MM.1S (cell line): ENCODE data around the gene CHST9.

ENCODE experiments used
- DNase-seq: peaks from one replicate; pipeline ENCODE4 v3.0.0-alpha.2; 2015
- H2AFZ ChIP-seq: fragments of 300-600 bp; sonication (generic); 2 replicates; pipeline ENCODE4 v1.6.0; 2016; ENCODE audit warnings: antibody characterized with exemption, low read length
- H3F3A ChIP-seq: fragments of 300-600 bp; sonication (generic); 2 replicates; pipeline ENCODE4 v1.6.1; 2016; ENCODE audit warnings: mild to moderate bottlenecking, antibody characterized with exemption, low read length, moderate library complexity, mixed read lengths; ENCODE audit not compliant: insufficient read depth
- H3K27ac ChIP-seq: fragments of 300-600 bp; sonication (generic); 2 replicates; pipeline ENCODE4 v1.5.1; 2016; ENCODE audit warnings: mild to moderate bottlenecking, low read length
- H3K27me3 ChIP-seq: fragments of 300-600 bp; sonication (generic); replicated peaks from 2 replicates; pipeline ENCODE4 v1.6.0; 2016; ENCODE audit warnings: low read length; ENCODE audit not compliant: insufficient read depth
- H3K36me3 ChIP-seq: fragments of 300-600 bp; sonication (generic); replicated peaks from 2 replicates; pipeline ENCODE4 v1.6.1; 2016; ENCODE audit warnings: mild to moderate bottlenecking, low read length, mixed read lengths; ENCODE audit not compliant: insufficient read depth
- H3K4me1 ChIP-seq: fragments of 300-600 bp; sonication (generic); 2 replicates; pipeline ENCODE4 v1.6.1; 2016; ENCODE audit warnings: low read length, mixed read lengths
- H3K4me2 ChIP-seq: fragments of 300-600 bp; sonication (generic); 2 replicates; pipeline ENCODE4 v1.6.0; 2016; ENCODE audit warnings: low read depth, low read length
- H3K4me3 ChIP-seq: fragments of 300-600 bp; sonication (generic); 2 replicates; pipeline ENCODE4 v1.5.1; 2016; ENCODE audit warnings: low read length, mixed read lengths
- H3K79me2 ChIP-seq: fragments of 300-600 bp; sonication (generic); 2 replicates; pipeline ENCODE4 v1.6.1; 2016; ENCODE audit warnings: mixed run types, low read length, mixed read lengths
- H3K9ac ChIP-seq: fragments of 300-600 bp; sonication (generic); 2 replicates; pipeline ENCODE4 v1.6.1; 2016; ENCODE audit warnings: low read length, mixed read lengths
- H3K9me2 ChIP-seq: fragments of 300-600 bp; sonication (generic); replicated peaks from 2 replicates; pipeline ENCODE4 v1.6.1; 2016; ENCODE audit warnings: mild to moderate bottlenecking, low read length, mixed read lengths; ENCODE audit not compliant: insufficient read depth
- H3K9me3 ChIP-seq: fragments of 300-600 bp; sonication (generic); replicated peaks from 2 replicates; pipeline ENCODE4 v1.6.1; 2016; ENCODE audit warnings: mild to moderate bottlenecking, low read length, mixed read lengths; ENCODE audit not compliant: insufficient read depth
- H4K20me1 ChIP-seq: fragments of 300-600 bp; sonication (generic); 2 replicates; pipeline ENCODE4 v1.6.1; 2016; ENCODE audit warnings: mild to moderate bottlenecking, low read length, moderate library complexity, mixed read lengths; ENCODE audit not compliant: insufficient read depth
- EZH2 ChIP-seq: fragments of 300-600 bp; sonication (generic); optimal IDR thresholded peaks from 2 replicates; pipeline ENCODE3; 2017; ENCODE audit warnings: low read depth, mild to moderate bottlenecking, antibody characterized with exemption, low read length, mixed read lengths
- EZH2phosphoT487 ChIP-seq: fragments of 300-600 bp; sonication (generic); IDR thresholded peaks from 2 replicates; pipeline ENCODE4 v1.6.1; 2018; ENCODE audit warnings: antibody characterized with exemption, low read length
- TF ChIP-seq, protein P1 (sequence below): fragments of 300-600 bp; sonication (generic); IDR thresholded peaks from 2 replicates; pipeline ENCODE4 v1.5.1; 2016; ENCODE audit warnings: antibody characterized with exemption, low read length, mixed read lengths

CHST9 gene

DNA sequence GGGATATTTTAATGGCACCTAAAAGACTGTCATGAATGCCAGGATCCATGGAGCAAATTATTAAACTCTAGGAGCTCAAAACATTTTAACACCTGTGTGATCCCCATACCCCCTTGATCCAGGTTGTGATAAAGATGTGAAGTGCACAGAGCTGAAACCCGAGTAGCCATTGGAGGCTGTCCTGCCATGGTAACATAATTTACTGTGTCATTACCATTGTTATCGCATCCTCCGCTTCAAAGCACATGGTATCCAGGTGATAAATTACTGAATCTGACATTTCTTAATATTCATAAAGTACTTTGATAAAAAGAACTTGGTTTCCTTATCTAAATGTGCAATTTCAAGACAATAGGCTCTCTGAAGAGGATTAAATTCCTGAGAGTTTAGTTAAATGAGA, 109.3 kb downstream of the CHST9 start:
- TF ChIP-seq EZH2 (no peak), EZH2phosphoT487 (no peak)
- H3K4me1 ChIP-seq = peaks cover 9% of the 10 kb centered on the region; the same call in 1 of the 2 replicates
- no peak overlapping the region for H3K27ac ChIP-seq
- H4K20me1 ChIP-seq = no peaks in the 10 kb centered on the region
- DNase-seq = no peak
- no peaks in the 10 kb centered on the region for H3K9me3 ChIP-seq
- H3K79me2 ChIP-seq = no peaks in the 10 kb centered on the region
- H3F3A ChIP-seq = no peaks in the 10 kb centered on the region
- no peaks in the 10 kb centered on the region for H3K36me3 ChIP-seq
- H3K4me2 ChIP-seq = no peak overlapping the region
- no peak overlapping the region for H3K9ac ChIP-seq
- H3K9me2 ChIP-seq = no peaks in the 10 kb centered on the region; the same call in 1 of the 2 replicates
- no peak overlapping the region for H3K4me3 ChIP-seq
- H3K27me3 ChIP-seq = no peaks in the 10 kb centered on the region
- no peak overlapping the region for H2AFZ ChIP-seq

DNA sequence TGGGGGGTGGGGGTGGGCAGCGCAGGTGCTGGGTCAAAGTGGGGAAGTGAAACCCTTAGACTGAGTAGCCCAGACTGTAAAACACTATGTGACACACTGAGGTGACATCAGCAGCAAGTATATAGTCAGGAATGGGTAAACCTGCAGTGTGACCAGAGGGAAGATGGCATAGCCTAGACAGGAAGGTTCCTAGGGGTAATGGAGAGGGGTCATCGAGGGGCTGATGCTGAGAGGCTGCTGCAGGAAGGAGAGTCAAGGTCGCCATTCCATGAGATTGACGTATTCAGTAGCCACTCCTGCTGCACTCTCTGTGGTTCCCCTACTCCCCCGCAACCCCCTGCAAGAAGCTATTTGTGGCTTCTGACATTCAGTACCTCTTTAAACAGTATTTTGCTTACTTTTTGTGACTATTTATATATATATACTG, 111.7 kb downstream of the CHST9 start:
- Histone ChIP-seq H3K36me3 (no peaks in the 10 kb centered on the region), H3K4me2 (0 out of 2 replicates have a peak overlapping the region, but pooled peaks have one; percentile 36), H3K9me3 (no peaks in the 10 kb centered on the region), H2AFZ (no peak overlapping the region), H3K4me3 (no peak overlapping the region), H3F3A (no peaks in the 10 kb centered on the region), H3K4me1 (peaks cover 9% of the 10 kb centered on the region; the same call in 1 of the 2 replicates), H3K27me3 (no peaks in the 10 kb centered on the region), H3K9me2 (no peaks in the 10 kb centered on the region), H3K9ac (no peak overlapping the region), H4K20me1 (no peaks in the 10 kb centered on the region), H3K27ac (peak overlapping the region; percentile 58; the same call in 1 of the 2 replicates), H3K79me2 (no peaks in the 10 kb centered on the region)
- peak; percentile 59 for DNase-seq
- TF ChIP-seq, protein P1, sequence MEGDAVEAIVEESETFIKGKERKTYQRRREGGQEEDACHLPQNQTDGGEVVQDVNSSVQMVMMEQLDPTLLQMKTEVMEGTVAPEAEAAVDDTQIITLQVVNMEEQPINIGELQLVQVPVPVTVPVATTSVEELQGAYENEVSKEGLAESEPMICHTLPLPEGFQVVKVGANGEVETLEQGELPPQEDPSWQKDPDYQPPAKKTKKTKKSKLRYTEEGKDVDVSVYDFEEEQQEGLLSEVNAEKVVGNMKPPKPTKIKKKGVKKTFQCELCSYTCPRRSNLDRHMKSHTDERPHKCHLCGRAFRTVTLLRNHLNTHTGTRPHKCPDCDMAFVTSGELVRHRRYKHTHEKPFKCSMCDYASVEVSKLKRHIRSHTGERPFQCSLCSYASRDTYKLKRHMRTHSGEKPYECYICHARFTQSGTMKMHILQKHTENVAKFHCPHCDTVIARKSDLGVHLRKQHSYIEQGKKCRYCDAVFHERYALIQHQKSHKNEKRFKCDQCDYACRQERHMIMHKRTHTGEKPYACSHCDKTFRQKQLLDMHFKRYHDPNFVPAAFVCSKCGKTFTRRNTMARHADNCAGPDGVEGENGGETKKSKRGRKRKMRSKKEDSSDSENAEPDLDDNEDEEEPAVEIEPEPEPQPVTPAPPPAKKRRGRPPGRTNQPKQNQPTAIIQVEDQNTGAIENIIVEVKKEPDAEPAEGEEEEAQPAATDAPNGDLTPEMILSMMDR = no peak
- TF ChIP-seq EZH2phosphoT487 (no peak), EZH2 (no peak)

DNA sequence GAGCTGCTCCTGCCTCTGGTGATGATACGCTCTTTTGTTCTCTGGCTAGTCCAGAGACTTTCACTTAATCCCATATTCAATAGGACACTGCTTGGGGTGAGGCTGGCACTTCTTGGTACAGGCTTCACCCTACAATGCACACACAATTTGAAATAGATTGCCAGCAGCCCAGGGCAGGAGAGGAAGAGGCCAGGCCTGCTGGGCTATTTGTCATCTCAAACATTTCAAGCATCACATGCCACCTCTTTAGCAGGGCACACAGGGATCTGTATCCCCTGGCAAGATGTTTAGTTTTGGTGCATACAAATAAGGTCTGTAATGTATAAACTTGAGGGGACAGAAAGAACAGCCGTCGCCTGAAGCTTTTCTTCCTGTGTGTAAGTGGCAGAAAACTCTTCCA, 120.4 kb downstream of the CHST9 start:
- no peaks in the 10 kb centered on the region for H3K79me2 ChIP-seq
- TF ChIP-seq EZH2phosphoT487 = no peak
- no peak for TF ChIP-seq EZH2
- no peak overlapping the region for H3K4me3 ChIP-seq
- no peak overlapping the region for H2AFZ ChIP-seq
- H3F3A ChIP-seq = 0 out of 2 replicates have a peak, but pooled peaks cover 4% of the 10 kb centered on the region
- H3K36me3 ChIP-seq = no peaks in the 10 kb centered on the region
- no peaks in the 10 kb centered on the region for H3K9me2 ChIP-seq
- H3K4me1 ChIP-seq = peaks cover 8% of the 10 kb centered on the region
- no peak for DNase-seq
- no peaks in the 10 kb centered on the region for H3K27me3 ChIP-seq
- H4K20me1 ChIP-seq = no peaks in the 10 kb centered on the region
- no peak overlapping the region for H3K4me2 ChIP-seq
- no peak overlapping the region for H3K9ac ChIP-seq
- no peak overlapping the region for H3K27ac ChIP-seq
- H3K9me3 ChIP-seq = no peaks in the 10 kb centered on the region

DNA sequence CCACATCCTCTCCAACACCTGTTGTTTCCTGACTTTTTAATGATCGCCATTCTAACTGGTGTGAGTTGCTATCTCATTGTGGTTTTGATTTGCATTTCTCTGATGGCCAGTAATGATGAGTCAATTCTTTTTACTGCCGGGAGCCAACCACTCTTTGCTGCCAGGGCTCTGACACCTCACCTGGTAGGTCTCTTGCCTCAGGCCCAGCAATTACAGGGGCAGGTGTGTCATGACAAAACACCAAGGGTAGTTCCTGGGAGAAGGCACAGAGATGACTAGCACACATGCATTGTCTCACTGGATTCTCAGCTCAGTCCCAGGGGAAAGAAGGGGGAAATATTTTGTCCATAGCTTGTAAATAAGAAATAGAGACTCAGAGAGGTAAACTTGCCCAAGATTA, 122.3 kb downstream of the CHST9 start:
- no peaks in the 10 kb centered on the region for H3K79me2 ChIP-seq
- H3K9me2 ChIP-seq = no peaks in the 10 kb centered on the region
- no peak overlapping the region for H3K4me3 ChIP-seq
- peak; percentile 78 for DNase-seq
- H3K9me3 ChIP-seq = no peaks in the 10 kb centered on the region
- no peaks in the 10 kb centered on the region for H3K36me3 ChIP-seq
- H3F3A ChIP-seq = 0 out of 2 replicates have a peak, but pooled peaks cover 4% of the 10 kb centered on the region
- peaks cover 8% of the 10 kb centered on the region for H3K4me1 ChIP-seq
- TF ChIP-seq, protein P1 = no peak
- no peak for TF ChIP-seq EZH2phosphoT487
- no peak overlapping the region for H3K4me2 ChIP-seq
- no peak overlapping the region; the same call in 1 of the 2 replicates for H3K9ac ChIP-seq
- no peaks in the 10 kb centered on the region for H4K20me1 ChIP-seq
- peak overlapping the region; percentile 71; the same call in 1 of the 2 replicates for H3K27ac ChIP-seq
- H3K27me3 ChIP-seq = no peaks in the 10 kb centered on the region
- no peak overlapping the region for H2AFZ ChIP-seq
